GM19025 (cell line): ENCODE results near the gene RRP8.

ENCODE experiments used
- ATAC-seq: cut with Tn5 transposase; IDR thresholded peaks from one replicate; pipeline ENCODE4 v1.9.1; 2021; ENCODE audit warnings: mild to moderate bottlenecking, low read depth, moderate library complexity; ENCODE audit not compliant: unreplicated experiment

RRP8 gene

GRCh38 chr11:6603287-6604080 lies at the start of gene RRP8, which contains the start of gene ILK:
Gene RRP8 (minus strand): TSS chr11:6603616. CDS start chr11:6603502, 114 bp downstream.
Gene ILK (plus strand): TSS chr11:6603774. CDS start chr11:6604272, 498 bp downstream.
- ATAC-seq: peak; percentile 78

GRCh38 chr11:6653097-6653496 lies 49.7 kb upstream of the RRP8 start:
- no peak for ATAC-seq

- ATAC-seq: no peak
These were observed 48.8 kb upstream of the RRP8 start for GRCh38 chr11:6652182-6652581.

- ATAC-seq: no peak
These were observed 47.6 kb upstream of the RRP8 start for GRCh38 chr11:6650980-6651379.

- ATAC-seq: no peak
These were observed 46.7 kb upstream of the RRP8 start for GRCh38 chr11:6650104-6650503.

GRCh38 chr11:6648501-6648900 lies 45.1 kb upstream of the RRP8 start:
- no peak for ATAC-seq

- no peak for ATAC-seq
These were observed 44.4 kb upstream of the RRP8 start for GRCh38 chr11:6647836-6648235.

- ATAC-seq: peak; percentile 86
These were observed 43.7 kb upstream of the RRP8 start for GRCh38 chr11:6646918-6647679.

- ATAC-seq: no peak
These were observed 43.1 kb upstream of the RRP8 start for GRCh38 chr11:6646576-6646917.

GRCh38 chr11:6646071-6646470 lies 42.7 kb upstream of the RRP8 start:
- ATAC-seq: peak; percentile 34

- no peak for ATAC-seq
These were observed 39.5 kb upstream of the RRP8 start for GRCh38 chr11:6642957-6643356.

- no peak for ATAC-seq
These were observed 37.7 kb upstream of the RRP8 start for GRCh38 chr11:6640985-6641701.

- no peak for ATAC-seq
These were observed 36.9 kb upstream of the RRP8 start for GRCh38 chr11:6640036-6640984.

- no peak for ATAC-seq
These were observed 35.0 kb upstream of the RRP8 start for GRCh38 chr11:6638429-6638828.

GRCh38 chr11:6637871-6638270 lies 34.5 kb upstream of the RRP8 start:
- ATAC-seq: no peak

- no peak for ATAC-seq
These were observed 33.1 kb upstream of the RRP8 start for GRCh38 chr11:6636480-6636879.

- no peak for ATAC-seq
These were observed 31.9 kb upstream of the RRP8 start for GRCh38 chr11:6635082-6635932.

- ATAC-seq: no peak
These were observed 31.1 kb upstream of the RRP8 start for GRCh38 chr11:6634534-6634933.
